ENCODE data around the gene EN1.

DNA sequence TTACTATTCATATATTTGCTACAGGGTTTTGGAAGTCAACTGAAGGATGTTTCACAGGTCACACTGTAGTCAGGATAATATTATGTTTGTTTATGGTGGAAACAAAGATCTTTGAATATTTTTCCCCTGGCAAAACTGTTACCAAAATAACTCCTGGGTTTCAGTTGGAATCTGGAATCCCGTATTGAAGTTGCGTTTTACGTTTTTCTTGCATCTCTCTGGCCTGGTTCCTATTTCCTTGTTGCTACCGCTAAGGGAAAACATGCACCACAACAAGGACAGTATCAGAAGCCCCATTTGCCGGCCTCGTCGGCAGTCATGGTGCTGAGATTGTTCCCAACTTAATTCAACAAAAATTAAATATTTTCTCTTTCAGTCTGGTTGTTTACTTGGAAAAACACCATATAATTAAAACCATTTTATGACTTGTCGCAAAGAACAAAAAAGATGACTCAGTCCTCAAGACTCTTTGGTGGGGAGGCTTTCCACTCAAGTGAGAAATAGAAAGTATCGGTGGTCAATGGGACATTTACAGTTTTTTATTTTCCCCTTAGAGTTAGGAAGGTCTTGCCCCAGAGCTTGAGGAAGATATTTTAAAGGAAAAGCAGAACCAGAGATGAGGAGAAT is 42.3 kb downstream of the EN1 start:
- TF ChIP-seq CTCF (IDR thresholded peaks at IDR 0.05) (no peak), POLR2A (IDR thresholded peaks at IDR 0.05) (no peak)

Measured in vagina (tissue), 2 donors.